ENCODE measurements around the gene ZNF212.

ZNF212 gene

GRCh38 chr7:149257146-149257545 is 17.7 kb downstream of the ZNF212 start:
- no peaks in the 10 kb centered on the region for H3K27me3 ChIP-seq (ENCODE audit: low read depth, low read length)
- no peak overlapping the region for H3K9ac ChIP-seq (ENCODE audit: low read length)
- peaks cover 5% of the 10 kb centered on the region for H3K4me1 ChIP-seq (ENCODE audit: low read length)
- no peaks in the 10 kb centered on the region; the same call in 1 of the 2 replicates for H3K79me2 ChIP-seq (ENCODE audit: low read length)
- H3K36me3 ChIP-seq (replicated peaks; ENCODE audit: low read depth, low read length), result peaks cover 19% of the 10 kb centered on the region
- no peak overlapping the region for H3K4me2 ChIP-seq (ENCODE audit: low read length)
- H3K4me3 ChIP-seq (ENCODE audit: low read length), result no peak overlapping the region
- H3K27ac ChIP-seq (ENCODE audit: low read length), result no peak overlapping the region
- H3K9me3 ChIP-seq (ENCODE audit: insufficient read depth, low read length), result no peaks in the 10 kb centered on the region
- TF ChIP-seq EZH2phosphoT487 (IDR thresholded peaks at IDR 0.05; ENCODE audit: low read depth), result no peak
- no peak for TF ChIP-seq CTCF (IDR thresholded peaks at IDR 0.05; ENCODE audit: low read depth, low read length)
- no peak overlapping the region for H2AFZ ChIP-seq (ENCODE audit: low read depth, low read length)
- no peaks in the 10 kb centered on the region for H4K20me1 ChIP-seq (ENCODE audit: insufficient read depth, low read length)

- TF ChIP-seq EZH2phosphoT487 (IDR thresholded peaks at IDR 0.05; ENCODE audit: low read depth), result no peak
- H3K27me3 ChIP-seq (ENCODE audit: low read depth, low read length), result no peaks in the 10 kb centered on the region
- peak overlapping the region; percentile 18 for H3K27ac ChIP-seq (ENCODE audit: low read length)
These were observed 21.9 kb downstream of the ZNF212 start for GRCh38 chr7:149261316-149261828.

GRCh38 chr7:149261829-149262617 is 22.6 kb downstream of the ZNF212 start, which contains the start of gene ZNF783:
TSS of gene ZNF783 (plus strand) at chr7:149262196. CDS start at chr7:149262334, 138 bp downstream.
- no peaks in the 10 kb centered on the region for H3K9me3 ChIP-seq (ENCODE audit: insufficient read depth, low read length)
- H2AFZ ChIP-seq (ENCODE audit: low read depth, low read length), result peak within 1 kb of the TSS; percentile 78
- H4K20me1 ChIP-seq (ENCODE audit: insufficient read depth, low read length), result peaks cover 7% of the 10 kb centered on the region; the same call in 1 of the 2 replicates
- peak; percentile 68 for TF ChIP-seq CTCF (IDR thresholded peaks at IDR 0.05; ENCODE audit: low read depth, low read length)
- TF ChIP-seq EZH2phosphoT487 (IDR thresholded peaks at IDR 0.05; ENCODE audit: low read depth), result no peak
- H3K4me2 ChIP-seq (ENCODE audit: low read length), result peak within 1 kb of the TSS; percentile 73
- H3K27me3 ChIP-seq (ENCODE audit: low read depth, low read length), result no peaks in the 10 kb centered on the region
- H3K79me2 ChIP-seq (ENCODE audit: low read length), result peaks cover 40% of the 10 kb centered on the region
- H3K27ac ChIP-seq (ENCODE audit: low read length), result peak within 1 kb of the TSS; percentile 54
- peaks cover 12% of the 10 kb centered on the region for H3K4me1 ChIP-seq (ENCODE audit: low read length)
- peak within 1 kb of the TSS; percentile 91 for H3K9ac ChIP-seq (ENCODE audit: low read length)
- peaks cover 23% of the 10 kb centered on the region for H3K36me3 ChIP-seq (replicated peaks; ENCODE audit: low read depth, low read length)
- peak within 1 kb of the TSS; percentile 86 for H3K4me3 ChIP-seq (ENCODE audit: low read length)

More at GRCh38 chr7:149261316-149261828, 21.9 kb downstream of the ZNF212 start:
- peak overlapping the region; percentile 86 for H3K4me3 ChIP-seq (ENCODE audit: low read length)
- peaks cover 12% of the 10 kb centered on the region for H3K4me1 ChIP-seq (ENCODE audit: low read length)
- peak overlapping the region; percentile 91 for H3K9ac ChIP-seq (ENCODE audit: low read length)
- H3K4me2 ChIP-seq (ENCODE audit: low read length), result peak overlapping the region; percentile 73
- no peaks in the 10 kb centered on the region for H3K9me3 ChIP-seq (ENCODE audit: insufficient read depth, low read length)
- H2AFZ ChIP-seq (ENCODE audit: low read depth, low read length), result peak overlapping the region; percentile 78
- H3K79me2 ChIP-seq (ENCODE audit: low read length), result peaks cover 38% of the 10 kb centered on the region
- H4K20me1 ChIP-seq (ENCODE audit: insufficient read depth, low read length), result peaks cover 7% of the 10 kb centered on the region; the same call in 1 of the 2 replicates
- peaks cover 19% of the 10 kb centered on the region for H3K36me3 ChIP-seq (replicated peaks; ENCODE audit: low read depth, low read length)

- Histone ChIP-seq H3K4me1 (ENCODE audit: low read length) (peaks cover 8% of the 10 kb centered on the region), H3K36me3 (replicated peaks; ENCODE audit: low read depth, low read length) (peaks cover 44% of the 10 kb centered on the region)
- TF ChIP-seq EZH2phosphoT487 (IDR thresholded peaks at IDR 0.05; ENCODE audit: low read depth) (no peak), CTCF (IDR thresholded peaks at IDR 0.05; ENCODE audit: low read depth, low read length) (no peak)
These were observed 27.0 kb downstream of the ZNF212 start for GRCh38 chr7:149266451-149266850.

More at GRCh38 chr7:149266451-149266850, 27.0 kb downstream of the ZNF212 start:
- Histone ChIP-seq H3K4me2 (ENCODE audit: low read length) (no peak overlapping the region), H3K9me3 (ENCODE audit: insufficient read depth, low read length) (no peaks in the 10 kb centered on the region), H3K27me3 (ENCODE audit: low read depth, low read length) (no peaks in the 10 kb centered on the region), H3K4me3 (ENCODE audit: low read length) (no peak overlapping the region), H4K20me1 (ENCODE audit: insufficient read depth, low read length) (peaks cover 7% of the 10 kb centered on the region; the same call in 1 of the 2 replicates), H3K27ac (ENCODE audit: low read length) (no peak overlapping the region), H3K79me2 (ENCODE audit: low read length) (peaks cover 64% of the 10 kb centered on the region), H2AFZ (ENCODE audit: low read depth, low read length) (no peak overlapping the region), H3K9ac (ENCODE audit: low read length) (no peak overlapping the region)
